Measurements from ENCODE around the gene SERPINA12.

The SERPINA12 gene

DNA sequence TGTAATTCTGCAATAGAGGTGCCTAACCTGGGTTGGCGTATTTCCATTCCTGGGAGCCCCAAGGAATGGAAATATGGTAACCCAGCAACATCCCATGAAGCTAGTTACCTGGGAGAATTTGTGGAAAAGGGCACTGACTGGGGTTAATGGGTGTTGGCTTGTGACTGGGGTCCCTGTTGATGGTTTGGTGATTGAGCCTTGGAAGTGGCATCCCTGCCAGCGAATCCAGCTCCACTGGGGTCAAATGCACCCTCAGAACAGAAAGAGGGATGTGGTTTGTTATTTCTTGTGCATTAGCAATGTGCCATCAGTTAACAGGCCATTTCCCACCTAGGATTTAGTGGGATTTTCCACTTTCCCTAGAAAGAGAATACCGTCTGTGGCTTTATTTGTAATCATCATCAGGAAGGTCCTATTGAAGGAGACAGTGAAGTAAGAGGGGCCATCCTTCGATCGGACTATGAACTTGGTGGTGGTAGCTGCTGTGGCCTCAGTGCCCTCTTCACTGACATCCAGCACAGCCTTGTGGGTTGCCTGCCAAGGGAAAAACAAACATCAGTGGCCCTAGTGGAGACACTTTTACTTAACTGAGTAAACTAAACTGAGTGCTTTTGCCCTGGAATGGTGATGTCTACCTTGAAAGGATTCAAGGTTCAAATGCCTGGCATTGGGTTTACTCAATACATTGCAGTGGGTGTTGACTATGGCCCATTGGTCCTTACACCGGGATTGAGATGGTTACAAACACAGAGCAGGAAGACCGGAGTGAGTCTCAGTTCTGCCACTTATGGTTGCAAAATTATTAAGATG lies 46.3 kb downstream of the SERPINA12 start:
- DNase-seq: no peak

DNA sequence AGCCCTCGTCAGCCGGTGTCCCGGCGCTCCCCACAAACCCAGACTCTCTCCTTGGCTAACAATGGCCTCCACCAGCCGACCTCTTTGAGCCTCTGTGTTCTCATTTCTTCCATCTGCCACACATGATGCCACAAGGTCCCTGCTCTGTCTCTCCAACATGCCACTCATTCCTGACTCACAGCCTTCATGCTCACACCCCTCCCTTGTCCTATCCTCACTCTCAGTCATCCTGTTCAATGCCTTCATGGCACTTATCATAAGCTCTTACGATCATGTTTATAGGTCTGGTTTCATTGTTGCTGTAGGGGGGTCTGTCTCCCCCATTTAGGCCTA lies 47.1 kb downstream of the SERPINA12 start:
- no peak for DNase-seq

DNA sequence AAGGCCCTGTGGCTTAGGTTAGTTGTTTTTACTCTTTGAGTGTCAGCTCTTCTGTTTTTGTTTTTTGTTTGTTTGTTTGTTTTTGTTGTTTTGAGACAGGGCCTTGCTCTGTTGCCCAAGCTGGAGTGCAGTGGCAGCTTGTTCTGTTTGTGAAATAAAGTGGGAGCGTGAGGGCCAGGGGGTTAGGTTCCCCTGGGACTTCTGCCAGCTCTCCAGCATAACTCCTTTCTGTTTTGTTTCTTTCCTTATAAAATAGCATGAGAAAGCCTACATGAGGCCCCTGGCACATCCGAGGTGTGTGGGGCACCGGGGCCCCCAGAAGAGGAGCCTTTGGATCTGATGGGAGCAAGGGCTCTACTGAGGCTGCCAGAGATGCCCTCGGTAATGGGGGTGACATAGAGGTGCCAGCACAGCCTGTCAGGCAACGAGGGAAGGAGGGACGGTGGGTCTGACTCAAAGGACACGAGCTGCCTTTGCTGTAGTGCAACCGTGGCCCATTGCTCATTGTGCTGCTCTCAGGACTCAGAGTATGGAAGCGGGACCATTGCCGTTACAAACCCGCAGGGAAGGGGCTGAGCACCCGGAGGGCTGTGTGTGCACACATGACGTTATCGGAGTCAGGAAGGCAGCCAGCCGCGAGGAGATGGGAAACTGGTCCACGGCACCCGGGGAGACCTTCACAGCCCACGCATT lies 47.6 kb downstream of the SERPINA12 start:
- DNase-seq: no peak

DNA sequence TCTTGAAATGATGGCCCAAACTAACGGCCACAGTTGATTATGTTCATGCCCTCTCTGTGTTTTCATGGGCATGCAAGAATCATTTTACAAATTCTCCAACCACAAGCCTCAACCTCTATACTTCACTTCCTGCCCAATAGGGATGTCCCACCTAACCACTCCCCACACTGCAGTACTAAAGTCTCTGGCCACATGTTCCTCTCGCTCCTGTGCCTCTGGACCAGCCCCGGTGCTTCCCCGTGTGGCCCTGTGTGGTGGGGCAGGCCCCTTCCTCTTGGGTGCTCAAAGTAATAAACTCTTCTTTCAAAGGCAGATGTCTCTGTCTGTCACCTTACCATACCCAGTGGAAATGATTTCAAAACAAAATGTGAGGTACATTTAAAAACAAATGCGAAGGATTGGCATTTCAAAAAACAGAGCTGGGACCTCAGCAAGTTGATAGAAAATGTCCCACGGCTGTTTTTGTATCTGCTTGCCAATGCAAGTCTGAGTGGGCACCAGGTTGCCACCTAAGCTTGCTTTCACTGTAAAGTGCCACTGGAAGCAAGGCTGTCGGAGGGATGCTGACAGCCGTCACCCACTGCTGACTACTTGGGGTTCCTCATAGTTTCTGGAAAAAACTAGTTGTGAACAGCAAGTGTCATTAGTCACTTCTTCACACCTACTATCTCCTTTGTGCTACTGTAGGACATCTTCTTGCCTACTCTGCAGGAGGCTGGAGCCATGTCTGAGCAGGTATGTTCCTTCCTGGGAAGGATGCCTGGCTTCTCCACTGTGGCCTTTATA lies 48.4 kb downstream of the SERPINA12 start:
- DNase-seq: no peak

DNA sequence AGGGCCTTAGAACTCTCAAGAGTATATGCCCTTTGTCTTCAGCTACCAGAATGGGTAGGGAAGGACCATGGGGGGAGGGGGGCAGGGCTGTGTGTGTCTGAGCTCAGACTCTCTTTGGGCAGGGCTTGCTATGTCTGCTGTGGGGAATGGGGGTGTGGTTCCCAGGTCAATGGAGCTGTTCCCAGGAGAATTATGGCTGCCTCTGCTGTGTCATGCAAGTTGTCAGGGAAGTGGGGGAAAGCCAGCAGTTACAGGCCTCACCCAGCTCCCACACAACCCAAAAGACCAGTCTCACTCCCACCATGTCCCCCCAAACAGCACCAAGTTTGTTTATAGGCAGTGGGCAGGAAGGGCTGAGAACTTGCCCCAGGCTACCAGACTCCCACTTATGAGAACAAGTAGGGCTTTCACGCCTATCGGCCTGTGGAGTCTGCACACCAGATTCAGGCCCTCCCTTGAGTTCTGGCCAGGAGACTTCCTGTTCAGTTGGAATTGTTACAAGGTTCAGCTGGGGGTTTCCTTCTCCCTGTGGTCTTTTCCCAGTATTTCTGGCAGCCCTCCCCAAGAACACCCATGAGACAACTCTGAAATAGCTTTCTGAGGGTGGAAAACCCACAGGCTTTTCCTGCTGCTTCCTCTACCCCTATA lies 50.6 kb downstream of the SERPINA12 start:
- no peak for DNase-seq

DNA sequence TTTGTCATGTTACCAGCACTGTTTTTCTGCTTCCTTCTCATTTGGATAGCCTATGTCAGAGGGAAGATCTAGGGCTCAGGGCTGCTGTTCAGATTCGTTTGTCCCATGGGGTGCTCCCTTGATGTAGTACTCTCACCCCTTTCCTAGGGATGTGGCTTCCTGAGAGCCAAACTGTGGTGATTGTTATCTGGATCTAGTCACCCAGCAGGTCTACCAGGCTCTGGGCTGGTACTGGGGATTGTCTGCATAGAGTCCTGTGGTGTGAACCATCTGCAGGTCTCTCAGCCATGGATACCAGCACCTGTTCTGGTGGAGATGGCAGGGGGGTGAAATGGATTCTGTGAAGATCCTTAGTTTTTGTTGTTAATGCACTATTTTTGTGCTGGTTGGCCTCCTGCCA lies 51.2 kb downstream of the SERPINA12 start:
- DNase-seq: no peak

DNA sequence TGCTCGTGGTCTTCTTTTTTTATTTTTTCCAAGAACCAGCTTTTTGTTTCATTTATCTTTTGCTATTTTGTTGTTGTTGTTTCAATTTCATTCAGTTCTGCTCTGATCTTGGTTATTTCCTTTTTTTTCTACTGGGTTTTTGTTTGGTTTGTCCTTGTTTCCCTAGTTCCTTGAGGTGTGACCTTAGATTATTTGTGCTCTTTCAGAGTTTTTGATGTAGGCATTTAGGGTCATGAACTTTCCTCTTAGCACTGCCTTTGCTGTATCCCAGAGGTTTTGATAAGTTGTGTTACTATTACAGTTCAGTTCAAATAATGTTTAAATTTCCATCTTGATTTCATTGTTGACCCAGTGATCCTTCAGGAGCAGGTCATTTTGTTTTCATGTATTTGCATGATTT lies 53.3 kb downstream of the SERPINA12 start:
- no peak for DNase-seq

DNA sequence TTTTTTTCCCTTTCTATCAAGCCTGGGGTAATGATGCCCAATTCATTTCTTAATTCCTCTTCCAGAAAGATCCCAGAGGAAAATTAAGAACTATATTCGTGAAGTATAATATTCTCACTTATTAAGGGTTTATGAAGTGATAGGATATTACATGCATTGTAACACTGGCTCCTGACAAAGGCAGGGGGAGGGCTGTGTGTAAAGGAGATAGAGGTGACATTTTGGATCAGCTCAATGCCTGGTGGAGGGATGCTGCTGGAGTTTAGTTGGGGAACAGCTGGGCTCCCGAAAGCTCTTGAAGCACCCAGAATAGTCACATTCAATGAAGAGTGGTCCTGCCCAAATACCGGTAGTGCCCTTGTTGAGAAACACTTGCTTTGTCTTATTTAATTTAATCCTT lies 57.4 kb downstream of the SERPINA12 start:
- DNase-seq: no peak

DNA sequence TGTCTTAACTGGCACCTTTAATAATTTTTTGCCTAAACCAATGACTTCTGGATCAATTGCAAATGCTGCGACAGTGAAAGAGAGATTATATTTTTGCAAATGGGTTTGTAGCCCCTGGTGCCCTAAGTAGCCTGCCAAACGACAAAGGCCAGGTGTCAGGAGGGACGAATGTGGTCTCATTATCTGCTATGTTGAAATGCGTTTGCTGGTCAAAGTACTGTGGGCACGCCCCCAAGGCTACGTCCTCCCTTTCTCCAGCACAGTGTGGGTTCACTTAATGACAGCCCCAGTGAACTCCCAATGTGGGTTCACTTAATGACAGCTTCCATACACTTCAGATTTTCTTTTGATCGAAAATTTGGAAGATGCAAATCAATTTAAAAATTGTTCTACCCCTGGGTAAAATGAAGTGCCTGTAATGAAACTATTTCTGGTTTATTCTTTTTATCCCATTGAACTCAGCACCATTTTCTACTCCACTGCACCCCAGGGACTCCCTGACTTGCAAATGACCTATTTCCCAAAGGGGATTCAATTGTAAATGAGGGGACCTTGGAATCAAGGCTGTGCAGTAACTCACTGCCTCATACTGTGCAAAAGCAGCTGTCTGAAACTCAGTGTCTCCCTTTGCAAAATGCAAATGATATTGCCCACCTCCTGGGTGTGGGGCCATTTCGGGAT lies 58.0 kb downstream of the SERPINA12 start:
- no peak for DNase-seq

DNA sequence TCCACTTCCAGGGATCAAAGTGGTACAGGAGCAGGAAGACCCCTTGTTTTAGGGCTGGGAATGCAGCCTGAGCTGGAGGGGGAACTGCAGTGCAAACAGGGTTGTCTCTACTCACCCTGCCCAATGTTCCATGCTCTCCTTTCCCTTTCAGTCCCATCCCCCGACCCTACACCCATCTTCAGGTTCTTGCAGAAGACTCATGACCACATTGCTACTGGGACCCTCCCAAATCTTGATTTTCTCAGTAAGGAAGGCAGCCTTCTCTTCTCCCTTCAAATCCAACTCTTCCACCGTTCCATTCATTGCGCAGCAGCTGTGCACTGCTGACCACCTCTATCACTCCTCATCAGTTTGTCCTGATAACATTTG lies 58.6 kb downstream of the SERPINA12 start:
- DNase-seq: no peak

DNA sequence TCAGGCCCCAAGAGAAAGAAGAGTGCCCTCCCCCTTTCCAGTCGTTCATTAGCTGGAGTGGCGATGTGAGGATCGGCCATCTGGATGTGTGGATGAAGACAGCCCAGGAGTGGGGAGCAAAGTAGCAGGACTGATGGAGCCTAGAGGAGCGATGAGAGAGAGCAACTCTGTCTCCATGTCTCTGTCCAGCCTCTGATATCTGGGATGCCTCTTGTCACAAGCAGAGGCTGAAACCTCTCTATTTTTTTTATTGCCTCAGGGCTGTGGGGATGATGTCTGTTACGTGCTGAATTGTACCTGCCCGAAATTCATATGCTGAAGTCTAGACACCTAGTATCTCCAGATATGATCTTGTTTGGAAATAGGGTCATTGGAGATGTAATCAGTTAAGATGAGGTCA lies 59.3 kb downstream of the SERPINA12 start:
- no peak for DNase-seq

DNA sequence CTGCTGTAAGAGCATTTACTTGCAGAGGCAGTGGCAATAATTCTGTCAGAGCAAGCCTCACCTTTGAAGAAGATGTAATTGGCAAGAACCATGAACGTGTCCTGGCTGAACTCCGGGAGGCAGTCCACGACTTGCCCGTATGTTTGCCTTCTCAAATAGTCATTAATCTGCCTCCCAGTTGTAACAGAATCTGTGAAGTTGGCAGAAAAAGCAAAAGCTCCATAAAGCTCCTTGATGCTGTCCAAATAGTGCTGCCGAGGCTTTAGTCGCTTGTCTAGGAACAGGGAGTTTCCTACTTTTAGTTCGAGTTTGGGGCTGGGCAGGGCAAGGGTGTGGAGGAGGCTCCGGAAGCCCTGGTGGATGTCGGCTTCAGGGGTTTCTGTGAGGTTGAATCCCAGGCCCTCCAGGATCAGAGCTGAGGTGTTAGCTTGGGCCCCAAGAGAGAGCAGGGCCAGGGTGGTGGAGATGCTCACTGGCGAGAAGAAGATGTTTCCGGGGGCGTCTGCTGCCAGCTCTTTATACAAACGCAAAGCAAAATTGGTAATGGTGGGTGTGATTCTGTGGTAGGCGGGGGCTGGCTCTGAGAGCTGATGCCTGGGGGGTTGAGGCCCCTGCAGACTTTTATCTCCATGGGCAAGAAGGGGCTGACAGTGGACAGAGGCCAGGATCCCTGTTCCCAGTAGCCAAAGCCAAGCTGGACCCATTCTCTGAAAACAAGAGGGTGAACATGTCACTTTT lies 61.0 kb downstream of the SERPINA12 start:
- no peak for DNase-seq

DNA sequence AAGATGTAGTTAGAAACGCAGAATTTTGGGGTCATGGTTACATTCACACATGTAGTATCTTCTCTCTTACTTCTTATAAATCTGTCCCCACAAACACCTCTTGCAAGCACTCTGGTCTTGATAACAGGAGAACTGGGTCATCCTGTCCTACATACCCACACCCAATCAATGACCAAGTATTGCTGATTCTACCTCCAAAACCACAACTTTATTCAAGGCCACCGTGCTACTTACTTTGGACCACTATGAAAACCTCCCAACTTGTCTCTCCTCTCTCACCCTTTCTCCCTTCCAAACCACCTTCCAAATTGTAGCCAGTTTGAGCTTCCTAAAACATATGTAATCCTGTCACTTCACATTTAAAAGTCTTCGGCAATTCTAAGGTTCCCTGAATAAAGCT lies 62.1 kb downstream of the SERPINA12 start:
- DNase-seq: no peak

DNA sequence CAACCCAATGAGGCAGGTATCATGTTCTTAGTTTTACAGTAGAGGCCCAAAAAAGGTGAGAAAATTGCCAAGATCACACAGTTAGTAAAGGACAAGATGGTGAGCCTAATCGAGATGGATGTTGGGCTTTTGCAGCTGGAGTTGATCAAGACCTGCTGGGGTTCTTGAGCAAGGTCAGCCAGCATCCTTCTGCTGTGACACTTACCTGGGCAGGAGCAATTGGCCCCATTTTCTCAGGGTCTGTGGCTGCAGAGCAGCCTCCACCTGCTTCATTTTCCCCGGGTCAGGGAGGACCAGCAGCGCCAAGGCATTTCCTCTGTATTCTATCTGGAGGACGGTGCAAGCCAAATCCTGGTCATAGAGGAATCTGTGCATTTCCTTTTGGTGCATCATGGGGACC lies 63.1 kb downstream of the SERPINA12 start:
- DNase-seq: no peak

DNA sequence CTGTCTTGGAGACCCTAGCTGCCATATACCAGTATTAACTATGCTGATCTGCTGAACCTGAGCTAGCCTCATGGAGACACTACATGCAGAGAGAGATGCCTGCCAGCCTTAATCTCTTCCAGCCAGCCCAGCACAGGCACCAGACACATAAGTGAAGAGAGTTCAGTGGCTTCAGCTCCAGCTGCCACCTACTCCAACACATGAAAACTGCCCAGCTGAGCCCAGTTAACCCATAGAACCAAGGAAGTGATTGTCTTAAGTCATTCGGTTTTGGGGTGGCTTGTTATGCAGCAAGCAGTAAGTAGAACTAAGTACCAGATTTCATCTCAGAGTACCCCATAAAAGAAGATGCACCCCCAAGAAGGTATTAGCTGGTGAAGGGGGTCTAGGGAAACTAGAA lies 64.3 kb downstream of the SERPINA12 start:
- no peak for DNase-seq

DNA sequence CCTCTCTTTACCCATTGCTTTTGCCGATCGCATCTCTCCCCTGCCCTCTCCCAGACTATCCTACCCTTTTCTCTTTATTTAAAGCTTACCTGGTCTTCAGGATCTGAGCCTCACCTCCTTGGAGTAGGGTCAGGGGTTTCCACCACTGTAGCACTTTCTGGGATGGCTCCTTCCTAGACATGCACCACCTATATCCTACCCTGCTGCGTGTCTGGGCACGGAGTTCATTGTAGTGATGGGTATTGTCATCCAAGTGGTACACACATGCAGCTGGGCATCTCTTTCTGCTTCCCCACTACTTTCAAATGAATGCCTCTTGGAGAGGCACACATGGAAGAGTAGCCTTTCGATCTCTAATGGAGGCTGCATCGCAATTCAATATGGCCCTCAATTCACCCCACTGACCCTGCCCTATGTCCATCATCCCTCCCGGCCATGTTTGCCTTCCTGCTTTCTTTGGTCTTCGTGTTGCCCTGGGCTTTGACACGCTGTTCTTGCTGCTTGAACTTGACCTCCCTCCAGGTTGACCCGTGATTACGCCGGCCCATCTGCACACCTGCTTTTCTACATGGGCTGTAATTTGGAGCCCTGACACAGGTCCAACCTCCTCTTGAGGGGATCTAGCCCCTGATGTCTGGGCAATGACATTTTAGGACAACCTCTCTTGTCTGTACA lies 67.6 kb downstream of the SERPINA12 start:
- DNase-seq: no peak

DNA sequence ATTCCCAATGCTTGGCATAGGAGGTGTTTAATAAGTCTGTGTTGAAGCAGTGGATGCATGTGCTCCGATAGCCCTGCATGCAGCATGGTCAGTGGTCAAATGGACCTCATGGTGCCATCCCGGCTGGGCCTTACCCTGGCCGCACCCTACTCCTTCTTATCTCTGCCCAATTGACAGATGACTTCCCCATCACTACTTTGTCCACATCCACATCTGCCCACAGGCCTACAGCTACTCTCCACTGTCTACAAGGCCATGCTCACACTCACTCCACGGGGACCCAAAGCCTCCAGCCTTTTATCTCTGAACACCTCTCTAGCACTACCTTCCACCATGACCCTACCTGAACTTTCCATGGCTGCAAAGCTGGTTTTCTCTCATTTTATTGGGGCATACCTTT lies 68.1 kb downstream of the SERPINA12 start:
- no peak for DNase-seq

DNA sequence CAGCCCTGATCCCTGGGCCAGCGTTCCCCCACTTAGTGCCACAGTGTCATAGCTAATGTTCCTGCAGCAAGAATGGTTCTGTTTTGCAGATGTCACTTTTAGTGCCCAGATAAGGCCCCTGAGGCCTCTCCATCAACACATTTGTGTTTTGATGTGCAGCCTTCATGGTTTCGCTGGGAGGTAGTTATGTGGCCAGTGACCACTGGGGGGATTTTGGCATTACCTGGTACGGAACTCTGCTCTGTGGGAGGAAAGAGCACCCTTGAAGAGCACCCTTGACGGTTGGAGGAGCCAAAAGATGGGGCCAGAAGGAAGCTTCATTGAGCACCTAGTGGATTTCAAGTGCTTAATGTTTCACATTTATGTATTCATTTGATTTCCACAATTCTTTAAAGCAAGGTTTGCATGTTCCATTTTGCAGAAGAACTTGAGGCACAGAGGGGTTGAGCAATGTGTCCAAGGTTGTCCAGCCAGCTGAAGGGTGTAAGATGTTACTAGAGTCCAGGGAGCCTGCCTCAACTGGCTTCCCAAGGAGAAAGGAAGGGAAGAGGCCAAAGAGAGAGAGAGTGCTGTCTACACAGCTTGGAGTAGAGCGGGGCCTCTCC lies 69.7 kb downstream of the SERPINA12 start:
- no peak for DNase-seq

Measured in T-helper 9 cell (primary cell).